HG02623 (cell line): Measurements from ENCODE around the gene SAMSN1.

ENCODE experiments used
- ATAC-seq: cut with Tn5 transposase; IDR thresholded peaks from one replicate; pipeline ENCODE4 v1.9.1; 2021; ENCODE audit warnings: moderate library complexity; ENCODE audit not compliant: unreplicated experiment

The SAMSN1 gene

DNA sequence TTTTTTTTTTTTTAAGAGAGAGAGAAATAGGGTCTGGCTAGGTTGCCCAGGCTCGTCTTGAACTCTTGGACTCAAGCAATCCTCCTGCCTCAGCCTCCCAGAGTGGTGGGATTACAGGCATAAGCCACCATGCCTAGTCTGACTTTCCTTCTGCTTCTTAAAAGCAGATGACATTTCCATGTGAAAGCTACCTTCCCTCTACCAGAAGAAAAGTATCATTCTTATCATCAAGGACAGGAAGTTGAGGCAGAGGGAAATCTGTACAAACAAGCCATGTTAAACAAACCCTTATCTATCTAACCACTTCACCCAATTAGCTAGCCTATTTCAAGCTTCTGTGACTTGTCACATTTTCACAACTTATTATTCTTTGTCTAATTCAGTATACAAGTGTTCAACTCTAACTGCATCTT, 54.8 kb downstream of the SAMSN1 start:
- ATAC-seq: no peak

DNA sequence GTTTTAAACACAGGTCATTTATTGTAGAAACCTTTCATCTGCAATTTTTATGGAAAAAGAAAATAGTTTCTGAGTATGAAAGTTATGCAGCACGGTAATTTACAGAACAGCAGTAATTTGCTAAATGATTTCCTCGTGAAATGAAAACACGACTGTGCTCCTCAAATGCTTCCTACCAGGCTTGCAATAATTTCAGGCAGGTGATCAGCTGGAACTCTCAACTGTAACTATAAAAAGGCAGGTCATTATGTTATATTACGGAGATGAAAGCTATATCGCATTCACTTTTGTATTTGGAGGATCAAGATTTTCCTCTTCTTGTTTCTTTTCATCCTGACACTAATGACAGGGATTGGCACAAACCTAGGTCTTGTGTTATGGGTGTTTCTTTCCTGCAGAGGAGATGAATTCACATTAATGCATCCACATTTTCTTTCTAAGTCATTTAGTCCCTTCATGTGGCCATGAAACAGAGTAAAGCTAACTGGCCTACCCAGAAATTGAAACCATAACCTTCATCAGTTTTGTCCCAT, 57.4 kb downstream of the SAMSN1 start:
- ATAC-seq: no peak

DNA sequence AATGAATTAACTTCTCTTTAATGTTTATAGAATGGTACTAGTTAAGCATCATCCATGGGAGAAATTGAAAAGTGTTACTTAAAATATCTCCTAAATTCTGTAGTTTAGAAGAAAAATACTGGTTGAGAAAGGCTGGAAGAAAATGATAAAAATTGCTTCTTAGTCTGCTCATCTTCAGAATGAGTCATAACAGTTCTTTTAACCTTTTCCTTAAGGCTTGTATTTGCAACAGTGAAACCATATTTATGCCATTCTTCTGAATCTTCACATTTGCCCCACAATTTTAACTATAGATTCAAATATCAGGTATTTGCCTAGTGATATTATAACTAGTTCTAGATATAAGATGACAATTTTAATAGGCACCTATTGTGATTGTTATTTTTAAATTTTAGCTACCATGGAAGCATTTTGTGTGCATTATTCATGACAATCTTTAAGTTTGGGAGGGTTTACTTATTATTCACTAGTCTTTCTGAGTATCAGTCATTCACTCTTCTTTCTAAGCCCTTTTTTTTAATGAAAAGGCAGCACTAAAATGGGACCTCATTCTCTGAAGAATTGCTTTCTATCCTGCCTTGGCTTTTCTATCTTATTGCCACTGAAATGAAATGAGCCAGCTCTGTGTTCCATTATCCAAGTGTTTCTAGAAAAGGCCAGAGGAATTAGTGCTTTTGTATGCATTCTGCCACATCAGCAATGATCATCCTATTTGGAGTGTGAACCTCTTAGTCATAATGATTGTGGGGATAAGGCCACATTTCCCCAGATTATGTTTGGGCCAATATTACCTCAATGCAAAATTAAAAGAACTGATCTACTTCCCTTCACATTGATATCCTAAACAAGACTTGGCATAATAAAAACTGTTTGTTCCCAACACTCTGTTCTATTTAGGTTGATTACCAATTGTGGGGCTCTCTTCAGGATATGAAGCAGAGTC, 58.4 kb downstream of the SAMSN1 start:
- ATAC-seq: no peak

DNA sequence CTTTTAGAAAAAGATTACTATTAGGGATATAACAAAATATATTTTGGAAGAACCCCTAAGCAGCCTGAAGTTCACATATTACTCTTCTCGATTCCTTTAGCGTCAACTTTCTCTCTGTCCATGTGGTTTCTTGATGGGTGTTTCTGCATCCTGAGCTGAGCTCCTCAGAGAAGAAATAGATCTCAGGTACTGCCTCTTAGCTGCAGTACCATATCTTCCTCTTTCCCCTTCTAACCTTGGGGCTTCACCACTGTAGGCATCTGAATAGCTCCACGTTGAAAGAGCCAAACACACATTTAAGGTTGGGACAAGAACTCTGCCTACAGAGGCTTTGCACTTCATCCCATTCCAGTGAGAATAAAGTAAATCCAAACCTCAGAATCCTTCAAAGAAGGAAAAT, 59.2 kb downstream of the SAMSN1 start:
- ATAC-seq: no peak

DNA sequence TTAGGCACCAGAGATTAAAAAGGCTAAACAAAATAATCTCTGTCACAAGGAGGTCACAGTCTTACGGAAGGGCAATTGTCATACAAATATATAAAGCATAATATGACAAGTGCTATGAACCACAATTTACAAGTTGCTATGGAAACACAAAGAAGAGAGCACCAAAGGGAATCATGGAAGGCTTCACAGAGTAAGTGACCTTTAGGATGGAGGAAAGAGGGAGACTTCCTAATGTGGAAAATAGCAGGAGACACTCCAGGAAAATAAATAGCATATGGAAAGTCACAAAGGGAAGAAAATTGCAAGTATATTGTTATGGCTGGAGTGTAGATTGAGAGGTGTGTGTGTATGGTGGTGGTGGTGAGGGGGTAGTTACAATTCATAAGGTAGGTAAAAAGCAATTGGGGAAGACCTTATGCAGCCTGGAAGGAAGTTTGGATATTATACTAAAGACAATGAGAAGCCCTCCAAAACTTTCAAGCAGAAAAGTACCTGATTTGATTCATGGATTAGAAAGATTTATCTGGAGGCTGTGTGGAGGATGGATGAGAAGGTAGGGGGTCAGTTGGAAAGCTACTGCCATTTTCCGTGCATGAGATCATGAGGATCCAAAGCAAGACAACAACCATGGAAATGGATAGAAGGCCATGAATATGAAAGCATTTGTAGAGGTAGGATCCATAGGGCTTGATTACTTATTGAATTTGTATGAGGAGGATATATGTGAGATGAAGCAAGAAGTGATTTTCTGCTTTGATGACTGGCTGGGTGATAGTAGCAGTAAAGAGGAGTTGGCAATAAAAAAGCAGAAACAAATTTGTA, 61.7 kb downstream of the SAMSN1 start:
- ATAC-seq: no peak

DNA sequence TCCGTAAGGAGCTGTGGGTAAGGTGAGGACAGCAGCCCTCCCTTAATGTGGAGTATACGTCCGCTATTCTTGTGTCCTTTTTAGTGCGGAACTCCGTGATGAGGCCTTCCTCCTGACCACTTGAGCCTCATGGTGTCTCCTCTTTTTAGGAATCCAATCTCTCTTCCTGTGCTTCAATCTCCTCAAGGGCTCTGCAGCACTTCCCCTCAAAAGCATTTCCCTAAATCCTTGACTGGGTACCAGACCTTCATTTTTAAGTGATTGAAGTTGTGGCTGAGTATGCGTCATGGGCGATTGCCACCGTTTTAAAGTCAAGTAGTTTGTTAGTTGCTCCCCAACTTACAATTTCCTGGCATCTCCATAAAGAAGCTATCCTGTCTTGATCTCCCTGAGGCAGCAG, 62.8 kb downstream of the SAMSN1 start:
- ATAC-seq: no peak

DNA sequence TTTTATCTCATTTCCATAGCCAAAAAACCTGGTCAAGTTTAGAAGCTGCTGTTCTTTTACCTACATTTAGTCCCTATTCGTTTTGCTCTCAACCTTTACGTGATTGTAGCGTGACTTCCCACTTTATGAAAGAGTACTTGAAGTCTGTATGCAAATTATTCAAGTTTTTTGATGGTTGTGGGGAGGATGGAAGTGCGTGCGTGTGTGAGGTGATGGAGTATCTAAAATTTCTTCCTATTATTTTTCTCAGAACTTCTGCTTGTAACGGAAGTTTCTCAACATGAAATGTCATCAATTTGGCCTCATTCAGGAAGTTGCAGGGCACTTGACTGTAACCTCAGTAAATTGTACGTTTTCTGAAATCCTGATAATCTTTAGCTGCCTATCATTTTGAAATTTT, 64.0 kb downstream of the SAMSN1 start:
- ATAC-seq: no peak

DNA sequence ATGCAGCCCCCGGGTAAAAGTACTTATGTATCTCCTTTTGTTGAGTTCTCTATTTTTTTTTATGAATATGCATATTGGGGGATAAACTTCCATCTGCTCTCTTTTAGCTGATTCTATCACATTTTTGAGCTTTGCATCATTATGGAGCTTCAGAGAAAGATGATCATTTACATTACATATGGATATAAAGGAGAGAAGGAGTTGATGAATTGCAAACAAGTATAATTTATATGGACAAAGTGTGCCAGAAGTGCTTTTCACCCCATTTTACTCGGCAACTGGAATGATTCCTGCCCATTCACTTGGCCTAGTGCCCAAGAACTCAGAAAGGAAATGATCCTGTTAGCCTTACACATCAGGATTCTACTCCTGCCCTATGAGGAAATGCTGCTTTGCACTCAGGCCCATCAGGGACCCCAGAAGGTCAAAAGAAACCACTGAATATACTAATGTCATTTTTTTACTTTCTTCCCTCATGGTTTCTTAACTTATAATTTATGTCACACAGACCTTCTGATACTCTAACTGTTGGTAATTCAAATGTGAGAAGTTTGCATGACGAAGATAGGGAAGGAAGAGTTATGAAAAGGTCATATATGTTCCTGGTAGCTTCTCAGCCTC, 65.6 kb downstream of the SAMSN1 start:
- no peak for ATAC-seq

DNA sequence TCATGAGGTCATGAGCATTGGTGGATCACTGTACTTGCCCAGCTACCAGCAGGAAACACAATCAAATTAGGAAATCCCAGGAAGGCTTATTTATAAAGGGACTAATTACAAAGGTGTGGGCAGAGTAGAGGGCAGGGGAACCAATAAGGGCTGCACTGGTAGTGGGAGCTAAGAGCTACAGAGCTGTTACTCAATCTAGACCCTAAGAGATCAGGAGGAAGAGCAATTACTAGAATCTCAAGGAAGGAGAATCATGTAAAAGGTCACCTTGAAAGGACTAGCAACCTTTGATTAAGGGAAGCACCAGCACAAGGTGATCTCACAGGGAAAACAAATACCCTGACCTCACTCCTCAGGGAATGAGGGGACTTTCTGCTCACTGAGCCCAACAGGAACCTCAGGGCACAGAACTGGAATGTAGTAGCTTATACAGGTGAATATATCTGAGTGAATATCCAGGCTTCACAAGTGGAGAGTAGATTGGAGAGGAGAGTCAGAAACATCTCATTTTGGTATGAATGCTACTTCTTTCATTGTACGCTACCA, 66.8 kb downstream of the SAMSN1 start:
- no peak for ATAC-seq

DNA sequence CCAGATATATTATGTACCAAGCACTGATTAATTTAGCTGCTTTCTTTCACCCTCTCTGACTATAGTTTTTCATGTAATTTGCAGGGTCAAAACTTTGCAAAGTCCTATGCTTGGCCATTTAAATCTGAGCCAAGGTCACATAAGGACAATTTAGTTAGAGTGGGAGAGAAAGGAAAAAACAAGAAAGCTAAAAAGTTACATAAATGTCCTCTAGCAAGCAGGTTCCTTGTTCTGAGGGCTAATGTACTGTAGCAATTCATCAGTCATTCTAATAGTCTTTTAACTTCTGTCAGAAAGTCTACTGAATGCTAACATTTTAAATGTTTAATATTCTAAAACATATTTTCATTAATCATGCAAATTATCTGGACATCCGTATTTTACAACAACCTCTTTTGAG, 68.3 kb downstream of the SAMSN1 start:
- no peak for ATAC-seq

DNA sequence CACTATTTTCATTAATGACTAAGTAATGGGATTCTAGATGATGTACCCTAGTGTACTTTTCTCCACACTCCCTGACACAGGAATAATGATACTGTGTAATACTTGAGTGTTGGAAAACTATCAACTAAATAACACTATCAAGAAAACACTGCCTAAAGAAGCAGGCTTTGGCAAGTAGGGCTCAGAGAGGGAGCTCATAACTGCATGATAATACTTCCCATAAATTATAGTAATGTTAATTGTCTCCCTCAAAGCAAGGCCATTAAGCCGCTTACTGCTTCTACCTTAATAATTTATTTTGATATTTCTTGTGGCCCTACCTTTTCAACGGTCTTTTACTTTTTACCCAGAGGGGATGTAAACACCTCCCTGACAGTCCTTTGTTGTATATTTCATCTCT, 69.0 kb downstream of the SAMSN1 start:
- ATAC-seq: no peak

DNA sequence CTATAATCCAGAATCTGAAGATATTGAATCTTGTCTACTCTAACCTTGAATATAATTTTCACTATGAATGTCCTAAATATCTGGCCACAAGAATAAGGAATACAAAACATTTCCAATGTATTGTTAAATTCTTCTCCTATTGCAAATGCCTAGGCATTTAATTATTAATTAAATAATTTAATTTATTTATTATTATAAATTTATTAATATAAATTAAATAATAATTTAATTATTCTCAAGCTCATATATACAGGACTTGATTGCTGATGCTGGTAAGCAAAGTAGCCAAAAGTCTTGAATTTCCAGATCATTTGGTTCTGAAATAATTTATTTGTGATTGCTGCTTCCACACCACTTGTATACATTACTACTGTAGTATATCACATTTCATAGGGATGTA, 71.1 kb downstream of the SAMSN1 start:
- no peak for ATAC-seq

DNA sequence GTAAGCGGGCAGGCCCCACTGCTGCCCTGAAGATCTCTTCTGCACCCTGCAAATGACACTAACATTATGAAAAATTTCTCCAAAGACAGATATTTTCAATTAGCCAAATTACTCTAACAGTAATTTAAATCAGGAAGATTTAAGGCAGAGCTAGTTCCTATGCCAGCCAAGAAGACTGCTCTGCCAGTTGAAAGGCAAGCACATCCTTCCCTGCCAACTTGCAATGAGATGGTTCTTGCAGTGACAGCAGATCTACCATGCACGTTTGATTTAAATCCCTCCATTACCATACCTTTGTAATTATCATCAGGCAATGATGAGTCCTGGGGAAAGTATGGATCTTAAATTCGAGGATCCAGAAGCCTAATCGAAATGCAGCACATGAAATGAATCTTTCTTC, 76.5 kb downstream of the SAMSN1 start:
- ATAC-seq: no peak

DNA sequence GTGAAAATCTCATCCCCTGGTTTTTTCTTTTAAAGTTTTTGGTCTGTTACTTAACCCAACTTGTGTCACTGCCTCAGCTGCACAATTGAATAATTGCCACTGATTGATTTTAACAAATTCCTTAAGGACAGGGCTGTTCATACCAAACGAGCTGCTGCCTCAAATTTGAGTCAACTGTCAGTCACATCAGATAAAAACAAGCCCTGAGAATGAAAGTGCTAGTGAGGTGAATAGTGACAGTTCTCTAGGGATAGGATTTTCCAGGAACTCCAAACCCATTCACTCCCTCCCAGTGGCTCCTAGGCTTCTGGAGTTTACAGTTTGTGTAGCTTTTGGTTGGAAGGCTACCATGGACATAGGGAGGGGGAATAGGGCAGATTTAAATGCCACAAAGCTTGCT, 79.4 kb downstream of the SAMSN1 start:
- ATAC-seq: no peak

DNA sequence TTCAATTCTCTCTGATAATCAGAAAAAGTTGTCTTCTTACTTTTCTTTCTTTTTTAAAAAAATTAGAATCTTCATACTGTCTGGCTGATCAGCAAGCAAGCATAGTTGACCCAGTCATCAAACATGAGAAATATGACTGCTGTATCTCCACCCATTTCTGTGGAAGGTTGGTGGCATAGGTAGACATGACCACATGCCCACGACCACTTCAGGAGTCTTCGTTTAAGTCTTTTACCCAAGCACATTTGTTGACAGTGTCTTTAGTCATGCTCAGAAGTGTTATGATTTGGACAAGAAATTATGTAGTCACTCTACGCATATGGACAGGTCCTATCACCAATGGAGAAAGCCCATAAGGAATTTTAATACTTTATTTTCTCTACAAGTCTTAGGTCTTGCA, 88.4 kb downstream of the SAMSN1 start:
- ATAC-seq: no peak

DNA sequence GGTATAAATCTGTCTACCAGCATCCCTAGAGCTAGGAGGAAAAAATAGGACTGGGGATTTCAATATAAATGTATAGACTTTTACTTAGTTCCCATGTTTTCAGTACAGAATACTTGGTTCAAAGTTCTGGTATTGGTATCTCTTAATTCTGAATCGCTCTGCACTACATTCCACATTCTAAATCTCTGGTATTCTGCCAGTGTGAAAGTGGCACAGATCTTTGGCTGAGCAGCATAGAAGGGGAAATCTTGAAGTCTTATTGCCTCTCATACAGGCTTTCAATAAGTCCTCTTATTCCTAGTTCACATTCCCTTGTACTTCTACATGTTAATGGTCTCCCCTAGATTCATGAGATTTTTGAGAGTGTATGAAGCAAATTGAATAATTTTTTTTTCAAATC, 89.2 kb downstream of the SAMSN1 start:
- no peak for ATAC-seq

DNA sequence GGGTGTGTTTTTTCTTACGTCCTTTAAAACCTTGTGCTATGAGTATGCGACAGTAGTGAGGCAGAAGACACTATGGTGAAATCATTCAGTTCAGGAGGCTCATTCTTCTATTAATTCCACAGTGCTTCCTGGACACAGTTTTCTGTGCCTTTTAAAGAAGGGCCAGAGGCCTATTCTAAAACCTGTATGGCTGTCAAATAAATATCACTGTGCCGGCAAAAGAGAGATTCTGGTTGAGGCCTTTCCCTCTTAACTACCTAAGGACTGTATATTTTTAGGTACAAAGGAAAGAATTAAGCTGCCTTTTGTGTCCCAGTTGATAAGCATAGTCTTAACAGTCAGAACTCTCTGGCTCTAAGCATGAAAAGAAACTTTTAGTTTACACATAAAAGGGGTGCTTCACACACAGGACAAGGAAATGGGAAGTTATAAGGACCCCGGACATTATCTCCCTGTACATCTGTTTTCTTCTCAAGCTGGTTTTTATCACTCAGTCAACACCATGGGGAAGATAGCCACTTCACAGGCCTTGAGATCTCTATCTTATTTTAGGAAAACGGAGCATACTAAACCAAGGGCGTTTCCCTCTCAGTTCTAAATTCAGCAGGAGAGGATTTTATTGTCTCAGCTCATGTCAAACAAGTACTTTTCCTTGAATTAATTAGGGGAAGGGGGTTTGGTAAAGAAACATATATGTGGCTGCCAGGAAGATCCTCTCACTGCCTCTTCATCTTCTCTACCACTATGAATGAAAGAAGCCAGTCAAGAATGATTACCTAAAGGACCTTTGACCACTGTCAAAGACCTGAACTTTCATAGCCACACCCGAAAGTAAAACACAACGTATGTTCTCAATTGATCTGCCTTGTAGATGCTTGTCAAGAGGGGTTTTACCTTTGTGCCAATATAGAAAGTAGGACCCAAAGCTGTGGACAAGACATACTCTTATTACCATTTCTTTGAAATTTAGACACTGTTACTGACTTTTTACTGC, 91.8 kb downstream of the SAMSN1 start:
- peak; percentile 62 for ATAC-seq

DNA sequence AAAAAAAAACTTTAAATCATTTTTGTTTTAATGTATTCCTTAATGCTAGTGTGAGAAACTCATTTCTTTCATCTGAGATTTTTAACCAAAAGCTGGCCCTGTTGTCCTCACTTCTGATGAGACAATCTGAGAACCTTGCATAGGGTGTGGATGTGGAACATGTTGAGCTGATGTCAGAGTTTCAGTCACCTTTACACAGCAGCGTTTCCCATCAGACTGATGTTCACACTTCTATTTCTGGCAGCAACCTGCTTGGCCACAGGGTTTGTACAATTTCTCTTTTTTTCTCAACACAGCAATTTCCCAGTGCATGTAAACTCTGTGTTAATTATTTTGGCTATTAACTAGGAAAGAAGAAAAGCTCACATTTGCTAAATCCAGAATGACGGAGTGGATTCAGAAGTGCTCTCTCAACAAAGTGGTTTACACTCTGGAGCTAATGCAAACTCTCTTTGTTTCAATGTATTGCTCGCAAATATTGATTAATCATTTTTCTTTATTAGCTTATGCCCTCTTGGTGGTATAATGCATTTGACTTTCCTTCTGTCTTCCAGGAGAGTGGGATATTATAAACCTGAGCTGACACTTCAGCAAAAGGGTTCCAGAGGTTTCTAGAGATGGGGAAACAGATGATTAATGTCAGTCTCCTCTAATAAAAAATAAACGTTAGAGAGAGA, 92.6 kb downstream of the SAMSN1 start:
- ATAC-seq: peak; percentile 86

DNA sequence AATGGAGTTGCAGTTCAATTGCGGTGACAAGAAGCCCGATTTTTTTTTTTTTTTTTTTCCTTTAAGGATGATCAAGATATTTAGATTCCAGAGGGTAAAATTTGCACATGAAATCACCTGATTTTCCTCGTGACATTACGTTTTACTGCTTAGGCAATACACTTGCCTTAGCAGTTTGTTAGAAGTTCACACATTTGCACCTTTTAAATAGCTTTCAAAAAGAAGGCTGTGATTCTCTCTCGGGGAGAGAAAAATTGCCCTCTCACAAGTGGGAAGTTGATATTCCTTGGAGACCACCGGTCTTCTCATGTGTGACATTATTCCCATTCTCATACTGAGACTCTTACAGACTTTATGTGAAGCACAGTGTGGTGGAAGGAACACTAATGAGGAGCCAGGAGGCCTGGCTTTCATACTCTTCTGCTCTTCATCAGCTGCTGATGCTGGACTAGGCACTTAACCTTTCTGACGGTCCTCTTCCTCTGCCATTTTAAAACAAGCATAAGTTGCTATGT, 93.3 kb downstream of the SAMSN1 start:
- ATAC-seq: no peak
